Mesenchymal stem cell (in vitro differentiated cells and primary cell): Measurements from ENCODE around the gene ATP5F1D.

Source experiments
- DNase-seq: peaks from one replicate; pipeline ENCODE4 v3.0.0-alpha.2; 2013
- H2AFZ ChIP-seq: one replicate; pipeline ENCODE4 v1.6.1; 2013; ENCODE audit warnings: low read depth, mild to moderate bottlenecking, control low read depth, inconsistent platforms, low read length, moderate library complexity
- H2AK5ac ChIP-seq: 2 replicates; pipeline ENCODE4 v1.6.1; 2013; ENCODE audit warnings: low read length, moderate library complexity, mild to moderate bottlenecking, inconsistent platforms; ENCODE audit not compliant: severe bottlenecking
- H2BK120ac ChIP-seq: one replicate; pipeline ENCODE4 v1.6.1; 2013; ENCODE audit warnings: low read depth, mild to moderate bottlenecking, inconsistent platforms, low read length, moderate library complexity
- H2BK12ac ChIP-seq, 2 experiments: one replicate each; pipeline ENCODE4 v1.6.1; 2013; ENCODE audit warnings: inconsistent platforms in 2 of 2, low read length in 2 of 2, mild to moderate bottlenecking in 2 of 2, moderate library complexity in 2 of 2, control low read depth in 1 of 2
- H2BK15ac ChIP-seq: one replicate; pipeline ENCODE4 v1.6.1; 2013; ENCODE audit warnings: mild to moderate bottlenecking, low read depth, inconsistent platforms; ENCODE audit not compliant: poor library complexity, severe bottlenecking
- H2BK5ac ChIP-seq: 2 replicates; pipeline ENCODE4 v1.6.1; 2013; ENCODE audit warnings: low read depth, mild to moderate bottlenecking, low read length, control low read depth, inconsistent platforms; ENCODE audit not compliant: poor library complexity, severe bottlenecking
- H3K14ac ChIP-seq, 2 experiments: one replicate each; pipeline ENCODE4 v1.6.1; 2013; ENCODE audit warnings: inconsistent platforms in 2 of 2, low read length in 2 of 2, control low read depth in 1 of 2, mild to moderate bottlenecking in 1 of 2, moderate library complexity in 1 of 2
- H3K18ac ChIP-seq, 2 experiments: one replicate each; pipeline ENCODE4 v1.6.1; 2013; ENCODE audit warnings: inconsistent platforms in 2 of 2, low read length in 2 of 2, control low read depth in 1 of 2, low read depth in 1 of 2, mild to moderate bottlenecking in 1 of 2
- H3K23ac ChIP-seq, 2 experiments: one replicate each; pipeline ENCODE4 v1.6.1; 2013; ENCODE audit warnings: inconsistent platforms in 2 of 2, low read length in 2 of 2, mild to moderate bottlenecking in 2 of 2, moderate library complexity in 2 of 2, control low read depth in 1 of 2
- H3K27ac ChIP-seq: 2 replicates; pipeline ENCODE4 v1.5.1; 2013; ENCODE audit warnings: mild to moderate bottlenecking, moderate library complexity, low read length, control low read depth, inconsistent platforms; ENCODE audit not compliant: poor library complexity, severe bottlenecking
- H3K27me3 ChIP-seq, 2 experiments: 2 replicates each; pipeline versions ENCODE4 v1.6.1 to v1.7.0; 2013; ENCODE audit warnings: low read length in 2 of 2, mild to moderate bottlenecking in 2 of 2, moderate library complexity in 2 of 2, control low read depth in 1 of 2, inconsistent platforms in 1 of 2; ENCODE audit not compliant: control insufficient read depth in 1 of 2, insufficient read depth in 1 of 2
- H3K36me3 ChIP-seq, 2 experiments: 2 replicates each; pipeline versions ENCODE4 v1.6.1 to v1.7.0; 2013; ENCODE audit warnings: low read length in 2 of 2, control low read depth in 1 of 2, inconsistent platforms in 1 of 2, low read depth in 1 of 2, mild to moderate bottlenecking in 1 of 2; ENCODE audit not compliant: insufficient read depth in 2 of 2, control insufficient read depth in 1 of 2
- H3K4ac ChIP-seq, 2 experiments: one replicate each; pipeline ENCODE4 v1.6.1; 2013; ENCODE audit warnings: inconsistent platforms in 2 of 2, low read length in 2 of 2, mild to moderate bottlenecking in 2 of 2, moderate library complexity in 2 of 2, control low read depth in 1 of 2, low read depth in 1 of 2
- H3K4me1 ChIP-seq: 2 replicates; pipeline ENCODE4 v1.6.1; 2013; ENCODE audit warnings: low read depth, low read length, control low read depth; ENCODE audit not compliant: control insufficient read depth, insufficient read depth
- H3K4me2 ChIP-seq: 2 replicates; pipeline ENCODE4 v1.6.1; 2013; ENCODE audit warnings: low read length, mild to moderate bottlenecking, inconsistent platforms; ENCODE audit not compliant: poor library complexity, severe bottlenecking
- H3K4me3 ChIP-seq, 2 experiments: 2 replicates each; pipeline versions ENCODE4 v1.5.1 to v1.7.0; 2013; ENCODE audit warnings: low read length in 2 of 2, mild to moderate bottlenecking in 2 of 2, control low read depth in 1 of 2, low read depth in 1 of 2; ENCODE audit not compliant: insufficient read depth in 1 of 2
- H3K79me1 ChIP-seq: replicated peaks from 2 replicates; pipeline ENCODE4 v1.6.1; 2013; ENCODE audit warnings: mild to moderate bottlenecking, control low read depth, low read length, inconsistent platforms; ENCODE audit not compliant: poor library complexity, severe bottlenecking
- H3K9ac ChIP-seq: 2 replicates; pipeline ENCODE4 v1.7.0; 2013; ENCODE audit warnings: mild to moderate bottlenecking, low read length, moderate library complexity
- H3K9me3 ChIP-seq: 2 replicates; pipeline ENCODE4 v1.7.0; 2013; ENCODE audit warnings: mild to moderate bottlenecking, low read length; ENCODE audit not compliant: control insufficient read depth
- H4K8ac ChIP-seq: one replicate; pipeline ENCODE4 v1.6.1; 2013; ENCODE audit warnings: inconsistent platforms, mild to moderate bottlenecking, low read length, moderate library complexity
- H4K91ac ChIP-seq: one replicate; pipeline ENCODE4 v1.6.1; 2013; ENCODE audit warnings: mild to moderate bottlenecking, low read length, inconsistent platforms
- WGBS: methylation state at CpG from one replicate; pipeline ENCODE4 v1.1.7; 2013; ENCODE audit warnings: mixed read lengths; 5-methylcytosine and 5-hydroxymethylcytosine counted together

Gene ATP5F1D

GRCh38 chr19:1290703-1291651, 49.4 kb downstream of the ATP5F1D start:
- no peak overlapping the region for H3K18ac ChIP-seq
- H3K79me1 ChIP-seq, result no peaks in the 10 kb centered on the region
- no peak overlapping the region for H3K27ac ChIP-seq
- no peak overlapping the region for H2AFZ ChIP-seq
- no peaks in the 10 kb centered on the region for H3K9me3 ChIP-seq
- no peak overlapping the region for H4K8ac ChIP-seq
- H2AK5ac ChIP-seq, result no peak overlapping the region
- no peak overlapping the region for H3K4me3 ChIP-seq
- H2BK120ac ChIP-seq, result no peak overlapping the region
- no peak overlapping the region for H3K14ac ChIP-seq
- H3K23ac ChIP-seq, result no peak overlapping the region
- no peak overlapping the region for H2BK15ac ChIP-seq
- peaks cover 59 to 93% of the 10 kb centered on the region in 2 experiments for H3K27me3 ChIP-seq
- WGBS, result 86% methylated on average over 40 of the region's 40 CpGs
- peaks cover 22% of the 10 kb centered on the region for H3K4me1 ChIP-seq
- DNase-seq, result no peak
- H2BK5ac ChIP-seq, result no peak overlapping the region
- no peaks in the 10 kb centered on the region for H3K36me3 ChIP-seq
- H3K9ac ChIP-seq, result no peak overlapping the region
- no peak overlapping the region for H3K4me2 ChIP-seq
- H3K4ac ChIP-seq, result no peak overlapping the region
- no peak overlapping the region for H2BK12ac ChIP-seq
- H4K91ac ChIP-seq, result no peak overlapping the region

- no peak overlapping the region for H2BK12ac ChIP-seq
- no peak overlapping the region for H3K4me3 ChIP-seq
- no peak overlapping the region for H2BK120ac ChIP-seq
- H4K8ac ChIP-seq, result no peak overlapping the region
- no peak overlapping the region for H2BK15ac ChIP-seq
- H3K27ac ChIP-seq, result no peak overlapping the region
- no peak overlapping the region for H2AK5ac ChIP-seq
- no peak overlapping the region for H2AFZ ChIP-seq
- no peaks in the 10 kb centered on the region for H3K79me1 ChIP-seq
- no peak overlapping the region for H3K4ac ChIP-seq
- DNase-seq, result no peak
- no peak overlapping the region for H3K4me2 ChIP-seq
- no peak overlapping the region for H3K23ac ChIP-seq
- H3K4me1 ChIP-seq, result peaks cover 17% of the 10 kb centered on the region
- no peak overlapping the region for H3K14ac ChIP-seq
- peaks cover 53 to 93% of the 10 kb centered on the region in 2 experiments for H3K27me3 ChIP-seq
- H3K9ac ChIP-seq, result no peak overlapping the region
- H4K91ac ChIP-seq, result no peak overlapping the region
- no peaks in the 10 kb centered on the region for H3K36me3 ChIP-seq
- H2BK5ac ChIP-seq, result no peak overlapping the region
- H3K18ac ChIP-seq, result no peak overlapping the region
- no peaks in the 10 kb centered on the region for H3K9me3 ChIP-seq
- WGBS, result 83% methylated on average over 20 of the region's 25 CpGs
These were observed 50.3 kb downstream of the ATP5F1D start for GRCh38 chr19:1291761-1292418.

- Histone ChIP-seq H3K9me3 (no peaks in the 10 kb centered on the region), H3K36me3 (no peaks in the 10 kb centered on the region), H4K8ac (no peak overlapping the region), H3K79me1 (no peaks in the 10 kb centered on the region), H2BK12ac (no peak overlapping the region), H2BK15ac (no peak overlapping the region), H4K91ac (no peak overlapping the region), H3K4me2 (no peak overlapping the region), H3K4me1 (peaks cover 17% of the 10 kb centered on the region), H2BK120ac (no peak overlapping the region), H3K27ac (no peak overlapping the region), H2AK5ac (no peak overlapping the region), H2AFZ (no peak overlapping the region), H3K4me3 (no peak overlapping the region), H3K9ac (no peak overlapping the region), H2BK5ac (no peak overlapping the region), H3K27me3 (peaks cover 47 to 89% of the 10 kb centered on the region in 2 experiments), H3K18ac (no peak overlapping the region), H3K14ac (no peak overlapping the region), H3K23ac (no peak overlapping the region), H3K4ac (no peak overlapping the region)
- no peak for DNase-seq
- 89% methylated on average over 17 of the region's 17 CpGs for WGBS
These were observed 51.0 kb downstream of the ATP5F1D start for GRCh38 chr19:1292419-1293151.
